OCI-LY3 (cell line): ENCODE data around the gene FOXC1.

Experiments used
- H2AFZ ChIP-seq: fragments of 200-600, 300-600 bp; shearing (Covaris generic); 2 replicates; pipeline ENCODE4 v1.6.0; 2014; ENCODE audit warnings: antibody characterized with exemption, low read depth, low read length
- H3K27ac ChIP-seq: fragments of 200-600, 300-600 bp; sonication (generic); 2 replicates; pipeline ENCODE4 v1.5.1; 2014; ENCODE audit warnings: mild to moderate bottlenecking, low read length, moderate library complexity, mixed read lengths
- H3K27me3 ChIP-seq: fragments of 200-600, 300-600 bp; sonication (generic); 2 replicates; pipeline ENCODE4 v1.6.1; 2014; ENCODE audit warnings: low read depth, low read length, mixed read lengths
- H3K36me3 ChIP-seq: fragments of 200-600, 300-600 bp; sonication (generic); replicated peaks from 2 replicates; pipeline ENCODE3; 2014; ENCODE audit warnings: low read depth, low read length, mixed read lengths
- H3K4me1 ChIP-seq: fragments of 300-600, 200-600 bp; sonication (generic); 2 replicates; pipeline ENCODE4 v1.6.1; 2014; ENCODE audit warnings: low read length, mixed read lengths
- H3K4me2 ChIP-seq: fragments of 200-600, 300-600 bp; sonication (generic); 2 replicates; pipeline ENCODE4 v1.6.1; 2014; ENCODE audit warnings: low read length, mixed read lengths
- H3K4me3 ChIP-seq: fragments of 300-600, 200-600 bp; sonication (generic); 2 replicates; pipeline ENCODE4 v1.5.1; 2014; ENCODE audit warnings: antibody characterized with exemption, mild to moderate bottlenecking, low read length, moderate library complexity
- H3K79me2 ChIP-seq: fragments of 300-600, 200-600 bp; shearing (Covaris generic); 2 replicates; pipeline ENCODE4 v1.6.1; 2014; ENCODE audit warnings: mild to moderate bottlenecking, low read length, mixed read lengths
- H3K9ac ChIP-seq: fragments of 300-600, 200-600 bp; shearing (Covaris generic); 2 replicates; pipeline ENCODE4 v1.6.0; 2014; ENCODE audit warnings: mild to moderate bottlenecking, low read length, moderate library complexity
- H3K9me3 ChIP-seq: fragments of 200-600, 300-600 bp; shearing (Covaris generic); 2 replicates; pipeline ENCODE4 v1.6.1; 2014; ENCODE audit warnings: low read length, mixed read lengths; ENCODE audit not compliant: insufficient read depth
- H4K20me1 ChIP-seq: fragments of 200-600, 300-600 bp; sonication (generic); 2 replicates; pipeline ENCODE4 v1.6.1; 2016; ENCODE audit warnings: low read length, mixed read lengths; ENCODE audit not compliant: insufficient read depth
- EZH2phosphoT487 ChIP-seq: fragments of 200-600 bp; shearing (Covaris generic); IDR thresholded peaks from 2 replicates; pipeline ENCODE4 v1.6.1; 2018; ENCODE audit warnings: antibody characterized with exemption, mixed run types, low read depth
- TF ChIP-seq, protein P1 (sequence below): fragments of 200-600, 300-600 bp; sonication (generic); IDR thresholded peaks from 2 replicates; pipeline ENCODE4 v1.5.1; 2014; ENCODE audit warnings: antibody characterized with exemption, low read length, low read depth

FOXC1 gene

DNA sequence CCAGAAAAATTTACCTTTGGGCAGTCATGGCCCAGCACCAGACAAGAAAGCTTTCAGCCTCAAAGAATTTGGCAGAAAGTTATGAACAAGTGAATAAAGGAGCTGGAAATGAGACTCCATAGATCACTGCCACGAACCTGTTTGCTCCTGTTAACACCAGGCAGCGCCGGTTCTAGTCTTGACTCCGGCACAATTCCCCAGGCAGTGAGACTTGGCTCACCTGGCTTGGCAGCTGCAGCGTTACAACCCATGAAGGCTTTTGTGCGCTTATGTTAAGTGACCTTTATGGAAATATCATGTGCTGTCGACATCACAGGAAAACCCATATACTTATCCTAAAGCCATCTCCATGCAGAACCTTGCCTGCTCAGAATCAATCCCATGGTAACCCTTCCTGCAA, 22.2 kb upstream of the FOXC1 start:
- H4K20me1 ChIP-seq = no peaks in the 10 kb centered on the region
- TF ChIP-seq EZH2phosphoT487 = no peak
- TF ChIP-seq, protein P1, sequence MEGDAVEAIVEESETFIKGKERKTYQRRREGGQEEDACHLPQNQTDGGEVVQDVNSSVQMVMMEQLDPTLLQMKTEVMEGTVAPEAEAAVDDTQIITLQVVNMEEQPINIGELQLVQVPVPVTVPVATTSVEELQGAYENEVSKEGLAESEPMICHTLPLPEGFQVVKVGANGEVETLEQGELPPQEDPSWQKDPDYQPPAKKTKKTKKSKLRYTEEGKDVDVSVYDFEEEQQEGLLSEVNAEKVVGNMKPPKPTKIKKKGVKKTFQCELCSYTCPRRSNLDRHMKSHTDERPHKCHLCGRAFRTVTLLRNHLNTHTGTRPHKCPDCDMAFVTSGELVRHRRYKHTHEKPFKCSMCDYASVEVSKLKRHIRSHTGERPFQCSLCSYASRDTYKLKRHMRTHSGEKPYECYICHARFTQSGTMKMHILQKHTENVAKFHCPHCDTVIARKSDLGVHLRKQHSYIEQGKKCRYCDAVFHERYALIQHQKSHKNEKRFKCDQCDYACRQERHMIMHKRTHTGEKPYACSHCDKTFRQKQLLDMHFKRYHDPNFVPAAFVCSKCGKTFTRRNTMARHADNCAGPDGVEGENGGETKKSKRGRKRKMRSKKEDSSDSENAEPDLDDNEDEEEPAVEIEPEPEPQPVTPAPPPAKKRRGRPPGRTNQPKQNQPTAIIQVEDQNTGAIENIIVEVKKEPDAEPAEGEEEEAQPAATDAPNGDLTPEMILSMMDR = no peak

DNA sequence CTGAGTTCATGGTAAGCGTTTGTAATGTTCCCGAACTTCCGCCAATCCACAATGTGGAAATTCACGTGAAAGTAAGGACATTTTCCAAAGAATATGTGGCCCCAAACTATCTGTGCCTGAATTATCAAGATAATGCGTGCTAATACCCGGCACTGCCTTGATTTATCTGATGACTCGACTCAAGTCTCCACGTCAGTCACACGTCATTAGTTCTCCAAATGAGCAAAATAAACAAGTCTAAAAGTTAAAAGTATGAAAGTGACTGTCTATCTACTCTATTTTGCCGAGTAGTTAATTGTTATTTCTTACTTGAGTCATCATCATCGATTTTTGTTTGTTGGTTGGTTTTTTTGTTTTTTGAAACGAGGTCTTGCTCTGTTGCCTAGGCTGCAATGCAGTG, 21.7 kb upstream of the FOXC1 start:
- H4K20me1 ChIP-seq = no peaks in the 10 kb centered on the region
- TF ChIP-seq EZH2phosphoT487 = no peak
- TF ChIP-seq, protein P1 = no peak
- H3K9me3 ChIP-seq = no peaks in the 10 kb centered on the region
- H3K4me1 ChIP-seq = no peaks in the 10 kb centered on the region
- no peak overlapping the region for H3K9ac ChIP-seq
- H3K4me3 ChIP-seq = no peak overlapping the region
- no peaks in the 10 kb centered on the region for H3K27me3 ChIP-seq
- H3K79me2 ChIP-seq = no peaks in the 10 kb centered on the region
- no peak overlapping the region for H3K4me2 ChIP-seq
- no peak overlapping the region for H3K27ac ChIP-seq
- no peaks in the 10 kb centered on the region for H3K36me3 ChIP-seq
- no peak overlapping the region for H2AFZ ChIP-seq

More for the DNA sequence above, 22.2 kb upstream of the FOXC1 start:
- no peaks in the 10 kb centered on the region for H3K36me3 ChIP-seq
- H3K79me2 ChIP-seq = no peaks in the 10 kb centered on the region
- no peaks in the 10 kb centered on the region for H3K4me1 ChIP-seq
- H3K9ac ChIP-seq = no peak overlapping the region
- H3K27me3 ChIP-seq = no peaks in the 10 kb centered on the region
- no peak overlapping the region for H3K4me3 ChIP-seq
- H2AFZ ChIP-seq = no peak overlapping the region
- no peaks in the 10 kb centered on the region for H3K9me3 ChIP-seq
- H3K4me2 ChIP-seq = no peak overlapping the region
- H3K27ac ChIP-seq = no peak overlapping the region

DNA sequence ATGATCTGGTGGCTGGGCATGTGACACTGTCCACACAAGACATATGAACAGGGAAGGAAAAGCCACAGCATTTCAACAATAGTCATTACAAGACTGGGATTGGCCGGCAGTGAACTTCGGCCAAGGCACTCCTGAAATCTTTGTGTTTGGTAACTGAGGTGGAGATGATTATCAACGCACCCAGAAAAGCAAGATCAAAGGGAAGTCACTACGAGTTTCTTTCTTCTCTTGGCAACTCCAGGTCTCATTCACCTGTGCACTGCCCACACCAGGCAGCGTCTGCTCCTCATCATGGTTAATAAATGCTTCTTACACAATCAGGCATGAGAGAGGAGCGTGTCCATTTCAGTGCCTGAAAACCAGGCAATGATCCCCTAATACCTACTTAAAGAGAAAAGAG, 20.5 kb upstream of the FOXC1 start:
- Histone ChIP-seq H3K4me2 (no peak overlapping the region), H3K27me3 (no peaks in the 10 kb centered on the region), H3K9me3 (no peaks in the 10 kb centered on the region), H3K36me3 (no peaks in the 10 kb centered on the region), H3K27ac (no peak overlapping the region), H4K20me1 (no peaks in the 10 kb centered on the region), H3K4me1 (no peaks in the 10 kb centered on the region), H3K4me3 (no peak overlapping the region), H3K9ac (no peak overlapping the region), H2AFZ (no peak overlapping the region), H3K79me2 (no peaks in the 10 kb centered on the region)
- no peak for TF ChIP-seq EZH2phosphoT487
- TF ChIP-seq, protein P1 = no peak

DNA sequence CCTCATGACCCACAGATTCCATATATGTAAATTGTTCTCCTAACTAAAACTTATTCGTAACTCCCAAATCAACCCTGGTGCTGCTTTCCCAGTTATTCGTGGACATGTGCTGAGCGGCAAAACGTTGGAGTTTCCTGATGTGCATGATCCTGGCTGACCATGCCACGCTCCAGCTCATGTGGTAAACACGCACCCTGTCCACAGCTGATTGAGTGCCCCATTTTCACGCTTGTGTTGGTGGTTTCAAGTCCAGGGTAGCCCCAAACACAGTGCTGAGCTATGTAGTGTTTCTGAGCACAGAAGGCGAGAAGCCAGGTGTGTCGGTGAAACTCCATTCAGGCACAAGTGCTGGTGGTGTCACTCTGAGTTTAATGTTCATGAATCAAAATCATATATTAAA, 19.1 kb upstream of the FOXC1 start:
- Histone ChIP-seq H3K27ac (no peak overlapping the region), H3K27me3 (no peaks in the 10 kb centered on the region), H2AFZ (no peak overlapping the region), H3K4me3 (no peak overlapping the region), H3K4me2 (no peak overlapping the region), H3K9ac (no peak overlapping the region), H3K79me2 (no peaks in the 10 kb centered on the region), H4K20me1 (no peaks in the 10 kb centered on the region), H3K9me3 (no peaks in the 10 kb centered on the region), H3K36me3 (no peaks in the 10 kb centered on the region), H3K4me1 (no peaks in the 10 kb centered on the region)
- TF ChIP-seq, protein P1 = no peak
- no peak for TF ChIP-seq EZH2phosphoT487
